GM11168 (cell line): ENCODE measurements around the gene PEX11B.

Experiments used
- in situ Hi-C: fragments of 300-500 bp; cut with MboI; formaldehyde crosslinking; loops from one replicate; pipeline ENCODE4 v1.12.0; 2022; ENCODE audit warnings: low sequenced_read_pairs; ENCODE audit not compliant: unreplicated experiment

PEX11B gene

DNA sequence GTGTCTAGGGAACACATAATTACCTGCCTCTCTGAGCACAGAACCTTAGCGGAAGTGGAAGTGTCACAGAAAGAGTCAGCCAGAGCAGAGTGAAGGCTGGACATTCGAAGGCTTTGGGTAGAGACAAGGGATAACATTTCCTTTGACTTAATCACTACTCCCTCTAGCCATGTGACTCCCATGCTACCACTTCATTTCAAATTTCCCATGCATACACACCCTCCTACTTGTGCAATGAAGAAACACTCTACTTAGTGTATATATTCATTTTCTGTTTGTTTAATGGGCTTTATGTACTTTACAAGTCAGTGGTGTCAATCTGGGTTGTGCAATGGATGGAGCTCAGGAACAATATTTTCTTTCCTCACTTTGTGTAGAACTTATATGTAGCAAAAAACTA, 39.8 kb downstream of the PEX11B start:
- in situ Hi-C loops: no loop called here

DNA sequence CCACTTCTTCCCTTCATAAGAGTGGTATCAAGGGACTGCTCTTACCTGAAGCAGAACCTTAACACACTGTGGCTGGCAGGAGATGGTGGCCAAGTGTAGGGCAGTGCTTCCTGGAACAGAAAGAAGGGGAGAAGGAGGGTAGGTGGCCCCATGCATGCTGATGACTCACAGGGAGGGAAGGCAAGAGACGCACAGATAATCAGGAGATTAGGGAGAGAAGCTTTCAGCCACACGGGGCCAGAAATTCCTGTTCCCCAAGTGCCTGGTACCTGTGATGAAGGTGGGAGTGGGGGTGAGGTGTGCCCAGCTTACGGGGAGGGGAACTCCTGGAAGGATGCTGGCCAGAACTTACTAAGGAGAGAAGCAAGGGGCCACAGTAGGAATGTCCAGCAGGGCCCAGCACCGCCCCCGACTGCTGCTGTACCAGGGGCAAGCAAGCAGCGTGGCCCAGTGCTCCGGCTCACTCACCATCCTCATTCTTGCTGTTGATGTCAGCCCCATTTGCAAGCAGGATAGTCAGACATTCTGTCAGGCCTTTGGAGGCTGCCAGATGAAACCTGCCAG, 40.5 kb downstream of the PEX11B start:
- in situ Hi-C loops: no loop called here

DNA sequence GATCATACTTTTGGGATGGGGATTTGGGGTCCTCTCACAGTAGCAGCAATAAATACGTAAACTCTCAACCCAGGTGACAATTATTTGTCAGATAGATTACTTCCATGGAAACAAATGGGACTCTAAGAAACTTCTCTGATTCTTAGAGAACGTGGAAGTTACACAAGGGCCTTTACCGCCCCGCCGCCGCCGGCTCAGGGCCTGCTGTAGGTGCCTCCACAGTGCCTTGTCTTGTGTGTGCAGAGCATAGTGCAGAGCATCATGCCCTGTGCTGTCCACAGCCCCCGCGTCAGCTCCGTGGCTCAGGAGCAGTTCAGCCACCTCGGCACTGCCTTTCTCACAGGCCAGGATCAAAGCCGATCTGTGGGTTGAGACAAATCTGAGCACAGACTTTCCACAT, 43.9 kb downstream of the PEX11B start:
- in situ Hi-C loops: no loop called here

DNA sequence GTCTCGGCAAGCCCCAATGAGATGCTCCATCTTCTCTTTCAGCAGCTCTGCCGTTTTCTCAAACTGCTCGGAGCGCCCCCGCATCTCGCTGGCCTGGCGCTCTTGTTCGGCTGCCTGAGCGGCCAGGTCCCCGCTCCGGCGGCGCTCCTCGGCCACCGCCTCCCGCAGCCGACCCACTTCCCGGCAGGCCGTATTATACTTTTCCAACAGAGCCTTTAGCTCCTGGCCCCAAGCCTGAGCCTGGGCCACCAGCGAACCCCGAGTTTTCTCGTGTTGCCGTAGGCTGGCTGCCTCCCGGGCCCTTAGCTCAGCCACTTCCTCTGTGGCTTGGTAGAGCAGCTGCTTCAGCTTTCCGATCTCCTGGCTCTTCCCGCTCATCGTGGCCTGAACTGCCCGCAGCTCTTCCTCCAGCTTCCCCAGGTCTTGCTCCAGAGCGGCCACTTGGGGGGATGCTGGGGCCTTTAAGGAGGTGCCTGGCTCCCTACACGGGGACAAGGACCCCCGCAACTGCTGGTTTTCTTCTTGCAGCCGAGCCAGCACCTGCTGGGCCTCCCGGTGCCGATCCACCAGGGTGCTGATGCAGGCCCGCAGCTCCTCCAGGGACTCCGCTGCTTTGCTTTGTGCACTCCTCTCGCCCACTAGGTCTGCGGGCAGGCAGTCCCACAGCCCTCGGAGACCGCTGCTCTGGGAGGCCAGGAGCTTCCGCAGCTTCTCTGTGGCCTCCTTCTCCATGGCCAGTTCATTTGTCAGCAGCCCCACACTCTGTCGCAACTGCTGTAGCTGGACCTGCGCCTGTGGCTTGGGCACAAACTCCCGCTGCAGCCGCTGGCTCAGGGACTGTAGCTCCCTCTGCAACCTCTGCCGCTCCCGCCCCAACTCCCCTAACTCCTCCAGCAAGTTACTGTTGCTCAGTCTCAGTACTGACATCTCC, 46.3 kb downstream of the PEX11B start:
- in situ Hi-C loops: no loop called here

DNA sequence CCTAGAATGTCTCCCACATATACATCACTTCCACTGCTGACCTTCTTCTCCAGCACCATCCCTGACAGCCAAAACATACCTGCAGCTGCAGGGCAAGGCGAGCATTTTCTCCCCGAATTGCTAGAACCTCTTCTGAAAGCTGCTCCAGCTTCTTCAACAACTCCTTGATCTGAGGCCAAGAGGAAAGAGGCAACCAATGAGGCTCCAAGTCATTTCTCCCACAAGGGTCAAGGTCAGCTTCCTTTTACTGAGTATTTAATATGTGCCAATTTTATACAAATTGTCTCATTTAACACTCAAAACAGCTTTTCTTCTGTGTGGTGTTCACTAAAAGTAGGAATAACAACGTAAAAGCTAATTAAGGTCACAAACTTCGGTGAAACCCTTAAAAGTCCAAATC, 50.3 kb downstream of the PEX11B start:
- in situ Hi-C loops: no loop called here

DNA sequence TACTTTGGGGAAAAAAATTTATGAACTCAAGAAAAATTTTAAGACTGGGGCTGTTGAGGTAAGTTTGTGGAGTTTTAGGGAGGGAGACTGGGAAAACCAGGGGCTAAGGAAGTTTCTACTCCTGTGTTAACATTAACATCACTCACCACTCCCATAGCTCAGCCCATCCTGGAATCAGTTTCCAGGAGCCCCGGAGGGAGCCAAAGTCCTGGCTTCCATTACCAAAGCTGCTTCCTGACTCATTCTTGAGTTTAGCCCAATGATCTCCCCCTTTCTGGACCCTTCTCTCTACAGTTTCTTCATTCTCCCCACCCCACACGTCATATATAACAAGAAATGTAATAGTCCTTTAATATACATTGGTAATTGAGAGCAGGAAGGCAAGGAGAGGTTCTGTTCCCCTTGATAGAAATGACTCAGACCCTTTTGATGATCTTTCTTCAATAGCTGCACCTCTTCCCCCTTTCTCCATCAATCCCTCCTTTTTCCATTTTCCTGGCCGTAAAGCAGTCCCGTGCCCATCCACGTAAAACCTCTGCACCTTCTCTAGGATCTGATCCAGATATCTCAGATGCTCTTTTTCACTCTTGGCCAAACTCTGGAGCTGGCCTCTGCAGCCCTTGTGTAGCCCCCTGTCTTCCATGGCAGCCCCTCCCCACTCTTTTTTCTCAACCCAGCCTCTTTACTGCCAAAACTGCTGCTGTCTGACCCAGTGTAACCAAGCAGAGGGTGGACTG, 55.1 kb downstream of the PEX11B start:
- in situ Hi-C loops: no loop called here
